ENCODE measurements around the gene CCNB2.
"Not testable (repeated sequence)": the region's sequence is repeated elsewhere in the genome, so short reads cannot be mapped to it uniquely, and the experiment has no call there.

Gene CCNB2

DNA sequence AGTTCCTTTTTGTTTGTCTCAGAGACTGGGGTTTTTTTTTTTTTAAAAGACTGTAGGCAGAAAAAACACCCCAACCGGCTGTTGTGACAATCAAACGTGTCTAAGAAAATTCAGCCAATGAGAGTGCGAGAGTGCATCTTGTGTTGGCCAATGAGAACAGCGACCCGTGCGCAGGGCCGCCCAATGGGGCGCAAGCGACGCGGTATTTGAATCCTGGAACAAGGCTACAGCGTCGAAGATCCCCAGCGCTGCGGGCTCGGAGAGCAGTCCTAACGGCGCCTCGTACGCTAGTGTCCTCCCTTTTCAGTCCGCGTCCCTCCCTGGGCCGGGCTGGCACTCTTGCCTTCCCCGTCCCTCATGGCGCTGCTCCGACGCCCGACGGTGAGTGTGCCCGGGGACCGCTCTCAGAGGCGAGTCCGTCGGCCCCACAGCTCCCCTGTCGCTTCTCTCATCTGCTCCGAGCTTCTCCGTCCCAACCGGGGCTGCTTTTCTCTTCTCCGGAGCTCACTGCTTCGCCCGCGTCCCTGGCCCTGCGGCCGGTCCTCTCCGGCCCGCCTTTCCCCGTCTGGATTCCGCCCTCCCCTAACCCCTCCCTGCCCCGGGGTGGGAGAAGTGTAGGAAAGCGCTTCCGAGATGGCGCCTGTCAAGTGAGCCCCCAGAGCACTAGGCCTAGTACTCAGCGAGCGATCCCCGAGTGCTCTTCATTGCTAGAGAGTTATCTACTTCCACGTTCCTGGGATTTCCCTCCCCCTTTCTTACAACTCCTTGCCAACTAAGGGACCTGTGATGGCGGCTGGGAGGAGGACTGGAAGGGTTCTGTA is at the start of gene CCNB2:
TSS of gene CCNB2 (plus strand) at position 235 of the 821 bp plus-strand sequence. CDS start at position 358, 123 bp downstream.
- peak; percentile 65 for DNase-seq

DNA sequence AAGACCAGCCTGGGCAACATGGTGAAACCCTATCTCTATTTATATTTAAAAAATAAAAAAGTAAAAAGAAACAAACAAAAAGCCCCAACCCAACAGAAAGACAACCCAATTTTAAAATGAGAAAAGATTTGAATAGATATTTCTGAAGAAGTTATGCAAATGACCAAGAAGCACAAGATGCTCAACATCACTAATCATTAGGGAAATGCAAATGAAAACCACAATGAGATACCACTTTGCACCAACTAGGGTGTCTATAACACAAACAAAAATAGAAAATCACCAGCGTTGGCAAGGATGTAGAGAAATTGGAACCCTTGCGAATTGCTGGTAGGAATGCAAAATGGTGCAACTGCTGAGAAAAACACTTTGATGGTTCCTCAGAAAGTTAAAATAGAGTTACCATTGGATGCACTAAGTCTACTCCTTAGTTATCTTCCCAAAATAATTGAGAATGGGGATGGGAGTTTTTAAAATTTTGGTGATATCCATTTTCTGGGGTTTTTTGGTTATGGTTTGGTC is 45.8 kb upstream of the CCNB2 start:
- no peak for DNase-seq

DNA sequence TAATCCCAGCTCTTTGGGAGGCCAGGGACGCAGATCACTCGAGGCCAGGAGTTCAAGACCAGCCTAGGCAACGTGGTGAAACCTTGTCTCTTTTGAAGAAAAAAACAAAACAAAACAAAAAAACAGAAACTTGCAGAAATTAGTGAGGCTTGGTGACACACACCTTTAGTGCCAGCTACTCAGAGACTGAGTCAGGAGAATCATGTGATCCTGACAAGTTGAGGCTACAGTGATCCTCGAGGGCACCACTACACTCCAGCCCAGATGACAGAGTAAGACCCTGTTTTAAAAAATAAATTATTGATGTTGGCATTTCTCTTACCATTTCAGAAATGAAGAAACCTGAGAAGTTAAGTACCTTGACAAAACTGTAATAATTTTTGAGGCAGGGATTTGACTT is 44.6 kb upstream of the CCNB2 start:
- DNase-seq: no peak

DNA sequence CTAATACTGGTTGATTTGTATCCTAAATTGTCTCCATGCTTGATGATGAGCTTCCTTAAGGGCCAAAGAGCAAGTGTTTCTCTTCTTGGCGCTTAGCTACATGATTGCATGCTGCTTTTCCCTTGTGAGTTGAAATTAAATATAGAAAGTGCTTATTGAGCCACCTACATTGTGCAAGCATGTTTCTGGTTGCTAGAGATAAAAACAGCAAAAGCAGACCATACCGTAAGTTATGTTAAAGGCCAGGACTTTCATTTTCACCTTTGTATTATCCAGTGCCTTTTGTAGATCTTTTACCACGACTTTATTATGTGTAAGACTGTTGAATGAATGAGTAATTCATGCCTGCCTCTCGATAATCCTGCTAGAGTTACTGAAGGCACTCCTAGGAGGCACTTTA is 41.9 kb upstream of the CCNB2 start:
- DNase-seq: no peak

DNA sequence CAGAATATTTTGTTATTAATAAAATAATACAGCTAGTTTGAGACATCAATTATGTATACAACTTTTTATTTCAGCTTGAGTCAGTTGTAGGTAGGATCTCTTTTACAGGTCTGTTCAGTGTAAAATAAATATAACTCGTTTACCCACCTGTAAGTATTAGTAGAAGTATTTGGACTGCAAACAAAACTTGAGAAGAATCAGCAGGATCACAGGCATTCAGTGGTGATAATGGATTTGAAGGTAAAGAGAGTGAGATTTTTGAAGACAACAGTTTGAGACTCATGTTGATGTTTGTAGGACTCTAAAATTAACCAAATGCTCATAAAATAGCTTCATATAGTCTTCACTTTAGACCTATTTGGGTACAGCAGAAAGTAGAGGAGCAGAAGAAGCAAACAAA is 35.5 kb upstream of the CCNB2 start:
- no peak for DNase-seq

DNA sequence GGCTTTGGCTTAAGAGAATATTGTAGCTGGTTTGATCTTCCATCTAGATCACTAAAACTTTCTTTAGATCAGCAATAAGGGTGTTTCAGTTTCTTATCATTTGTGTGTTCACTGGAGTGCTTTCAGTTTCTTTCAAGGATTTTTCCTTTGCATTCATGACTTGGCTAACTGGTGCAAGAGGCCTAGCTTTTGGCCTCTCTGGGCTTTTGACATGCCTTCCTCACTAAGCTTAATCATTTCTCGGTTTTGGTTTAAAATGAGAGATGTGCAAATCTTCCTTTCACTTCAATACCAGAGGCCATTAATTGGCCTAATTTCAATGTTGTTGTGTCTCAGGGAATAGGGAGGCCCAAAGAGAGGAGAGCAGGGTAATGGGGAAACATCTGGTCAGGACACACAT is 30.3 kb upstream of the CCNB2 start:
- DNase-seq: no peak

DNA sequence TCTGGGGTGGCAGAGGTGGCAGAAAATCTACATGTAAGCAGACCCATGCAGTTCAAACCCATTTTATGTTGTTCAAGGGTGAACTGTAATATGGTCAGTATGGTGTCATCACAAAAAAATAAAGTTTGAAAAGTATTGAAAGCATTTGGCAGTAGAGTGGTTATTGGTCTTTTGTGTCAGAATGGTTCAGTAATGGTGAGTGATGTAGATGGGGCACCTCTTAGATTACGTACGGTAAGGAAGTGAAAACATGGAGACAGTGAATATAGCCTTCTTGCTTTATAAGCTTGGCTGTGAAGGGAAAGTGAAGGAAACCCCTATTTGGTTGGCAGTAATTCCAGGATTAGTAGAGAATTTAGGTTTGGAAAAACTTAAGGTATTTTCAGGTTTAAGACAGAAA is 17.2 kb upstream of the CCNB2 start:
- no peak for DNase-seq

DNA sequence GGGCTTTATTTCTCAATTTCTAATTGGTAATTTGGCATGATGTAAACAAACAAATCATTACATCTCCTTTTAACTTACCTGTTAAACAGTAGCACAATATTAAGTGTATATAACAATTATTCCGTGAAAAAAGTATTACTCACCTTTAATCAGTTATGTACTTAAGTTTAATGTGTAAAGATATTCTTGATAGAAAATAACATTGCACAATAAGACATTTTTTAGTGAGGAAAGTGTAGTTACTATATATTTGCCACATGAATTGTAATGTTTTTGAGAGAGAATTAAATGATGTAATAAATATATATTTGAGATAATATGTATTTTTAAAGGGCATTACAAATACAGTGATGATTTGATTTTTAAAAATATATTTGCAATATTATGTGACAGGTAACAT is 10.9 kb upstream of the CCNB2 start:
- no peak for DNase-seq

DNA sequence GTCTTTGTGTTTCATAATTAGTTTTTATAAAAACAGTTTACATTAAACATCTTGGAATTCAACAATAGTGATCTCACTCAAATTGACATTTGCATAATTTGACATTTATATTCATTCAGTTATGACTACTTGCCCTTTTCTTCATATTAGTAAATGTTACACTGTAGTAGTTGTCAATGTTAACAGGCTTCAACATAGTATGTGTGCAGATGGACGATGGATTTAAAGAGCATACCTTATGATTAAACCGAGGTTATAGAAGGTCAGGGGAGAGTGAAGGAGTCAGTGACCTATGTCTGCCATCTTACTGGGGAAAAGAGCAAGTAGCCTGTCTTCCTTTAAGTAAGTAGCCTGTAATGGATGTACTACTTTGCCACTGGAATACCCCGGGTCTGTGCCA is 8.5 kb upstream of the CCNB2 start:
- no peak for DNase-seq

DNA sequence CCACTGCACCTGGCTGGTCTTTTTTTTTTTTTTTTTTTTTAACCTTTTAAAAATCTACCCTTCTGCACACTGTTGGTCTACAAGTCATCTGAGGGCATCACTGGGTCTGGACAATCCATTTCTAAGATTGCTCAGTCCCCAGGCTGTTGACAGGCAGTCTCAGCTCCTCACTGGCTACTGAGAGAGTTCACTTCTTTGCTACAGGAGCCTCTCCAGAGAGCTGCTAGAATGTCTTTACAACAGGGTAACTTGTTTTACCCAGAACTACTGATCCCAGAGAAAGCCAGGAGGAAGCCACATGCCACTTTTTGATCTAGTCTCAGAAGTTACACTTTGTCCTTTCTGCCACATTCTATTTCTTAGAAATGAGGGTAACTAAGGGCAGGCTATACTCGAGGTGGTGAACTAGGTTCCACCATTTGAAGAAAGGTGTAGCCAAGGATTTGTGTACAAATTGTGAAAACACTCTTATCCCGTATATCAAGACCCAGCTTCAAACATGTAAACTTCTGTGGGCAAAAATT is 5.7 kb upstream of the CCNB2 start:
- no peak for DNase-seq

DNA sequence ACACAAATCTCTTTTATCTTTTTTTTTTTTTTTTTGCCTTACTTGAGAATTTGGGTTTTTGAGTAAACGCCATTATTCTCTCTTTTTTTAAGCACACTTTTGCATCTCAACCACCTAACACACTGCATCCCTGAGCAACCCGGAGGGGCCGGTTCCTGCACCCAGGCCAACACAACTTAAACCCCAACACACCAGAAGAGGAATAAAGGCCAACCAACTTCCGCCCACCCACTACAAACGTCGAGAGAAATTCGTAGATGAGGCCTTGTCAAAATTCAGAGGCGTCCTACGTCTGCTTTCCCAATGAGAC is 389 bp upstream of the CCNB2 start:
- no peak for DNase-seq

DNA sequence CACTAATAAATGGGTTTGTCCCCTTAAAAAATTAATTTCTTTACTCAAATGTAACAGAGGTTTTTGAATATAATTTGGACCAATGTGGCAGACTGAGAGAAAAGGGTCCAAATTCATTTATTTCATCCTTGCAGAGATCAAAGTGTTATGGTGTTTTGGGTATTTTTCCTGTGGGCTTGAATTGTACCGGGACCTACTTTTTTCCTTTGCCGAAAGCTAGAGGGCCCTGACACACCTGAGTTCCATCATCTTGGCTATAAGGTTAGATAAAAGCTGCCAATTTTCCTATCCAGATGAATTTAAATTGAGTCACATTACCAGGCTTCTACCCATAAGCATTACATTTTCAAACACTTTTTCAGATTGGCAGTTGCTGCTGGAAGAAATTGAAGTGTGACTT is 908 bp downstream of the CCNB2 start:
- DNase-seq: peak; percentile 18

DNA sequence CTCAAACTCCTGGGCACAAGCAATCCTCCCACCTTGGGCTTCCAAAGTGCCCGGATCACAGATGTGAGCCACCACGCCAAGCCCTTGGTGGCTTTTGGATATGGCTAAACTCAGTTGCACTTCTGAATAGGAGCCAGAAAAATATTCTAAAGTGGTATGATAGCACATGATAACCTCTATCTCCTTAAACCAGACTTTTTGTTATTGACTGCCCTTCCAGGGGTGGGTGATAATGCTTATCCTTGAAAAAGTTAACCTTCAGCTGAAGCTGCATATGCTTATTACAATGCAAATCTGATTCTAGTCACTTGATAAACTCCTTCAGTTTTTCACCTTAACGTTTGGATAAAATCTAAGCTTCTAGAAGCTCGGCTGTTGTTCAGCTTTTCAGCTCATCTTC is 6.3 kb downstream of the CCNB2 start:
- no peak for DNase-seq

DNA sequence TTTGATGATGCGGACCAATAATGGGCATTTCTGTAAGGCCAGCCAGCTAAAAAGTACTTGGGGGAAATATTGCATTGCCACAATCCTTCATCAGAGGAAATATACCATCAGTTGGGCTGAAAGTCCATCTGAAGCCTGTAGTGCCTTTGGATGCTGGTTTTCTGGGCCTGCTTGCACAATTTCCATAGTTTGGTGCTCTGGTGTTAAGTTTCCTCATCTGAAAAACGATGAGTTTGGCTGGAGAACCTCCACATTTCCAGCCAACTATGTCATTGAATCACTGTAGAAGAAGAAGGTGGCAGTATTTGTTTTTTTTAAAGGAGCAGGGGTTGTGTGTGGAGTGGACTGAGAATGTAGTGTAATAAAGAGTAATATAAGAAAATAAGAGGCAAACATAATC is 10.1 kb downstream of the CCNB2 start:
- DNase-seq: no peak

DNA sequence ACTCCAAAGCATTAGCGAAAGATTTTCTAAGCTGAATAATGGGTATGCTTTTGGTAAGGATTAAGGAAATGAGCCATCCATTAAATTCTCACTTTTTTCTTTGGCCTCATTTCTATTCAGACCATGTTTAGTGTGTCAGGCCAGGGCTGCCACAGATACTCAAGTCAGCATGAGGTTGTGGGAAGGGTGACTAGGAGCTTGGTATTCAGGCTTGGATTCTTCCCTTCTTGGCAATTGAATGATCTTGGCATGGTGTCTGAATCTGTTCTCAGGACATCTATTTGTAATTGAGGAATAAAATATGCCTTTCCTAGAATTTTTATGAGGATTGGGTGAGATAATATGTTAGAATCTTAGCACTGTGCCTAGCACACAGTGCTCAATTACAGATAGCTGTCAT is 11.2 kb downstream of the CCNB2 start:
- DNase-seq: no peak

DNA sequence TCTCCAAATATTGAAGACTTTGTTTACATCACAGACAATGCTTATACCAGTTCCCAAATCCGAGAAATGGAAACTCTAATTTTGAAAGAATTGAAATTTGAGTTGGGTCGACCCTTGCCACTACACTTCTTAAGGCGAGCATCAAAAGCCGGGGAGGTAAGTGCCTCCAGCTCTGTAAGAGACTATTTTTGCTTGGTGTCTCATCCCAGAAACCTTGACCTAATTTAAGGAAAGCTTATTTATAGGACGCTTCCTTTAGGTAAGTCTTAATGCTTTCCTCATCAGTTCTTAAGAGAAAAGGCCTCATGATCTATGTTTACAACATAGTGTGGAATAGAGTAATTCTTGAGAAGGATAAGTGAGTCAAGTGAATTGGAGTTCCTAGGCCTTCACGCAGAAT is 11.8 kb downstream of the CCNB2 start:
- DNase-seq: no peak

DNA sequence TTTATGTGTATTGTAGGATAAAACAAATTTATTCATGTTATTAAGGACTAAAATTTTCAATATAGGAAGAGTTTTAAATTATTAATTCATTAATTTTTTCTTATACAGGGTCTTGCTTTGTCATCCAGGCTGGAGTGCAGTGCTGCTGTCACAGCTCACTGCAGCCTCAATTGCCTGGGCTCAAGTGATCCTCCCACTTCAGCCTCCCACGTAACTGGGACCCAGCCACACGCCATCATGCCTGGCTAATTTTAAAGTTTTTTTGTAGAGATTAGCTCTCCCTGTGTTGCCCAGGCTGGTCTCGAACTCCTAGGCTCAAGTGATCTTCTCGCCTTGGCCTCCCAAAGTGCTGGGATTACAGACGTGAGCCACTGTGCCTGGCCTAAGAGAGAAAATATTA is 14.7 kb downstream of the CCNB2 start:
- DNase-seq: peak; percentile 40

DNA sequence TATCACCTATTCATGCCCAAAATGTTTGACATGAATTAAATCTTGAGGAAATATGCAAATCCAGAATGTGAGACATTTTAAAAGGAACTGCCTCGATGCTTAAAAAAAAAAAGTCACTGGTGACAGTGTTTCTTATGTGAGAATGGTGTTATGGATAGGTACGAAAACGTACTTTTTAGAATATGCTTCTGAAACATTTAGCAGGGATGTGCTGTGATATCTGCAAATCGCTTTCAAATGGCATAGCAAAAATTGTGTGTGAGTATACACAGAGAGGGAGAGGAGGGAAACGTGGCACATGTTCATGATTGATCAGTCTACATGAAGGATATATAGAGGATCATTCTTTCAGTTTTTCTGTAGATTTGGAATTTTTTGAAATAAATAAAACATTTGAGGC is 16.0 kb downstream of the CCNB2 start:
- DNase-seq: no peak

DNA sequence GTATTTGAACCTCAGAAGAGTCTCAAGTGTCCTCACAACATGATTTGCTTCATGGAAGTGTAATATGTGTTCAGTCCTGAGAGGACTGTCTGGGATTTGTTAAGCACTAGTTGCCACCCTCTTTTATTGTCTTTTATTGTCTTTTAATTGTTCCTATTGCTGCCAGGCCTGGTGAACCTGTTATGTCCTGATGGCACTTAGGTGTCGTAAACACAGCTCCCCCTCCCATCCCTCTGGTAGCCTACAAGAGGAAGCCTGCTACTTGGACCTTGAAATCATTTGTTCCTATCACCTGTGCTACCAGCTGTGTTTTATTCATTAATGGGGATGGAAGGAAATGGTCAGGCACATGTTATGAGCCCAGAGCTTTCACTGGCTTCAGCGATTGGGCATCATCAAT is 19.3 kb downstream of the CCNB2 start:
- peak; percentile 57 for DNase-seq

DNA sequence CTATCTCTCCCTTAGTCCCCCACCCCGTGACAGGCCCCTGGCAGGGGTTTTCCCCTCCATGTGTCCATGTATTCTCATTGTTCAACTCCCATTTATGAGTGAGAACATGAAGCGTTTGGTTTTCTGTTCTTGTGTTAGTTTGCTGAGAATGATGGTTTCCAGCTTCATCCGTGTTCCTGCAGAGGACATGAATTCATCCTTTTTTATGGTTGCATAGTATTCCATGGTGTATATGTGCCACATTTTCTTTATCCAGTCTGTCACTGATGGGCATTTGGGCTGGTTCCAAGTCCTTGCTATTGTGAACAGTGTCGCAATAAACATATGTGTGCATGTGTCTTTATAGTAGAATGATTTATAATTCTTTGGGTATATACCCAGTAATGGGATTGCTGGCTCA is 20.7 kb downstream of the CCNB2 start:
- DNase-seq: not testable (repeated sequence)

DNA sequence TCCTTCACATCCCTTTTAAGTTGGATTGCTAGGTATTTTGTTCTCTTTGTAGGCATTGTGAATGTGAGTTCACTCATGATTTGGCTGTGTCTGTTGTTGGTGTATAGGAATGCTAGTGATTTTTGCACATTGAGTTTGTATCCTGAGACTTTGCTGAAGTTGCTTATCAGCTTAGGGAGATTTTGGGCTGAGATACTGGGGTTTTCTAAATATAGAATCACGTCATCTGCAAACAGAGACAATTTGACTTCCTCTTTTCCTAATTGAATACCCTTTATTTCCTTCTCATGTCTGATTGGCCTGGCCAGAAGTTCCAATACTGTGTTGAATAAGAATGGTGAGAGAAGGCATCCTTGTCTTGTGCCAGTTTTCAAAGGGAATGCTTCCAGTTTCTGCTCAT is 22.3 kb downstream of the CCNB2 start:
- DNase-seq: not testable (repeated sequence)

DNA sequence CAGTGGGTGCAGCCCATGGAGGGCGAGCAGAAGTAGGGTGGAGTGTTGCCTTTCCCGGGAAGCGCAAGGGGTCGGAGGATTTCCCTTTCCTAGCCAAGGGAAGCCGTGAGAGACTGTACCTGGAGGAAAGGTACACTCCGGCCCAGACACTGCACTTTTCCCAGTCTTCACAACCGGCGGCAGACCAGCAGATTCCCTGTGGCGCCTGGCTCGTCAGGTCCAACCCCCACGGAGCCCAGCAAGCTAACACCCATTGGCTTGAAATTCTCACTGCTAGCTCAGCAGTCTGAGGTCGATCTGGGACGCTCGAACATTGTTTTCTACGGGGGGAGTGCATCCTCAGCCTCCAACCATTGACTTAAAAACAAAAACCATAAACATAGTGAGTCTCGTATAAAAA is 26.5 kb downstream of the CCNB2 start:
- DNase-seq: no peak

DNA sequence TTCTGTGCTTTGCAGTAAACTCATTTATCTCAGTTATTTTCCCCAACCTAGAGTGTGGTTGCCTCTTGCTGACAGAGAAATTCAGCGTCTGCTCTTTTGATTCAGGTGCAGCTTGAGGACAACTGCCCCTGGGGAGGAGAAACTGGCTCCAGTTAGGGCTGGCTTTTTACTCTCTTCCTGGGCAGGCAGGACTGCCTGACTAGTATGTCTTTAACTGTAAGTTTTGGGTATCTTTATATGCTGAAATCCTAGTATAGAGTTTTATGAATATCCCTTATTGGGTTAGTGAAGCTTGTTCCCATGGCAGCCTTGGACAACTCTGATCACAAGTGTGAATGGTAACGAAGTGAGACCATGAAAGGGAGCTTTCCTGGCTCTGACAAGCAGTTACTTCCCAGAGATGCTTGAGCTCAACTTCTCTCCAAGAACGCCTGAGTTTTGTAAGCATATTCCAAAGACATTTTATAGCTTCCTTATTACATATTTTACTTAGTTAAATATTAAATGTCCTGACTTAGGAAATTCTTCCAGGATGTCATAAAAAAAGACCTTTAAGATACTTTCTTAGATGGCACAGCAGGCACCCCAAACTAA is 27.1 kb downstream of the CCNB2 start:
- DNase-seq: no peak

DNA sequence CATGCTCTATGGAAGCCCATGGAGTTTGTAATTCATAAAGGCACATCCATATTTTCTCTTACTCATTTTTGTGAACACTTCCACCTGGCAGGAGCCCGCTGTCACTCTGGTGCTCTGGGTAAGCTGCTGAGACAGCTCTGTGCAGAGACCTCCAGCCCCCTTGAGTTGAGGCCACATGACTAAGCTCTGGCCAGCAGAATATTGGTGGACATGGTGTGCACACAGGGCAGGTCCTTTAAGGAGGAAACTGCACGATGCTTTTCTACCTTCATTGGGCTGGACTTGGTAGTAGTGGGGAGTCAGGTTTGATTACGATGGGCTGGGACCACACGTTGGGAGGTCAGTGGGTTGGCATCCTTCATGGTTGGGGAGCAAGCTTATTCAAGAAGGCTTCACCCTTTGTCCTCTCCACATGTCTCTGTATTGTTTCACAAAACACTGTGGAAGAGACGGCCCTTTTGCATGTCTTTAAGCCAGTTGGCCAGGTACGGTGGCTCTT is 29.0 kb downstream of the CCNB2 start:
- DNase-seq: no peak

All from DMS79 treated with DMSO at 0.1 percent for 48 hours (cell line).